Umbilical cord (tissue), 2 donors: ENCODE measurements around the gene ZDHHC11B. TPM values are rescaled to one million over a fixed set of nuclear protein-coding genes. Genes with fewer than 3 reads are reported as not detected.
"Not testable (repeated sequence)": the region's sequence is repeated elsewhere in the genome, so short reads cannot be mapped to it uniquely, and the experiment has no call there.

Experiments used
- DNase-seq: peaks from one replicate; pipeline ENCODE4 v3.0.0-alpha.2; 2015; ENCODE audit warnings: low spot score
- total RNA-seq: library from RNA; depleted of rRNA; stranded (reverse); fragments of >200 nt; gene quantifications from one replicate; pipeline ENCODE4 v1.2.3, GENCODE V29; 2014; ENCODE audit warnings: low replicate concordance; ENCODE audit not compliant: insufficient read depth

ZDHHC11B gene
- total RNA-seq, 1 donor from 2014 or later = 4.3 TPM

- not testable (repeated sequence) for DNase-seq
Measured at GRCh38 chr5:686172-686523, 98.4 kb downstream of the ZDHHC11B start.

- no peak for DNase-seq
Measured at GRCh38 chr5:685262-686171, 99.0 kb downstream of the ZDHHC11B start.

- no peak for DNase-seq
Measured at GRCh38 chr5:684751-685216, 99.7 kb downstream of the ZDHHC11B start.

- DNase-seq = no peak
Measured at GRCh38 chr5:683551-684481, 100.7 kb downstream of the ZDHHC11B start.

- DNase-seq = not testable (repeated sequence)
Measured at GRCh38 chr5:682651-683358, 101.7 kb downstream of the ZDHHC11B start.

GRCh38 chr5:682216-682615 is 102.3 kb downstream of the ZDHHC11B start:
- DNase-seq = not testable (repeated sequence)

- not testable (repeated sequence) for DNase-seq
Measured at GRCh38 chr5:681317-682191, 103.0 kb downstream of the ZDHHC11B start.

GRCh38 chr5:680836-681235 is 103.7 kb downstream of the ZDHHC11B start:
- not testable (repeated sequence) for DNase-seq

- not testable (repeated sequence) for DNase-seq
Measured at GRCh38 chr5:680118-680795, 104.3 kb downstream of the ZDHHC11B start.

GRCh38 chr5:679166-679895 is 105.2 kb downstream of the ZDHHC11B start:
- DNase-seq = not testable (repeated sequence)

GRCh38 chr5:678521-678920 is 106.0 kb downstream of the ZDHHC11B start:
- not testable (repeated sequence) for DNase-seq

- no peak for DNase-seq
Measured at GRCh38 chr5:677131-678101, 107.1 kb downstream of the ZDHHC11B start.

- no peak for DNase-seq
Measured at GRCh38 chr5:676699-677076, 107.8 kb downstream of the ZDHHC11B start.

- no peak for DNase-seq
Measured at GRCh38 chr5:675871-676698, 108.4 kb downstream of the ZDHHC11B start.

GRCh38 chr5:675111-675870 is 109.2 kb downstream of the ZDHHC11B start:
- no peak for DNase-seq

- DNase-seq = no peak
Measured at GRCh38 chr5:674630-675011, 109.9 kb downstream of the ZDHHC11B start.
